K562 treated with DMSO at 1 percent for 24 hours (cell line): ENCODE measurements around the gene GPS2. TPM values are rescaled to one million over a fixed set of nuclear protein-coding genes. Genes with fewer than 3 reads are reported as not detected.

Experiments used
- total RNA-seq: library from RNA; unstranded; fragments of 300-600 nt; gene quantifications from 2 replicates; pipeline ENCODE4 v1.2.3, GENCODE V29; 2022; ENCODE audit warnings: low read depth; ENCODE audit not compliant: insufficient read depth

GPS2 gene, protein sequence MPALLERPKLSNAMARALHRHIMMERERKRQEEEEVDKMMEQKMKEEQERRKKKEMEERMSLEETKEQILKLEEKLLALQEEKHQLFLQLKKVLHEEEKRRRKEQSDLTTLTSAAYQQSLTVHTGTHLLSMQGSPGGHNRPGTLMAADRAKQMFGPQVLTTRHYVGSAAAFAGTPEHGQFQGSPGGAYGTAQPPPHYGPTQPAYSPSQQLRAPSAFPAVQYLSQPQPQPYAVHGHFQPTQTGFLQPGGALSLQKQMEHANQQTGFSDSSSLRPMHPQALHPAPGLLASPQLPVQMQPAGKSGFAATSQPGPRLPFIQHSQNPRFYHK
- 64.3 and 71.2 TPM in 2 replicates for total RNA-seq

GRCh38 chr17:7314719-7315569, at the start of gene GPS2:
TSS of gene GPS2 (minus strand) at chr17:7315360. CDS start at chr17:7315052, 308 bp downstream.

DNA sequence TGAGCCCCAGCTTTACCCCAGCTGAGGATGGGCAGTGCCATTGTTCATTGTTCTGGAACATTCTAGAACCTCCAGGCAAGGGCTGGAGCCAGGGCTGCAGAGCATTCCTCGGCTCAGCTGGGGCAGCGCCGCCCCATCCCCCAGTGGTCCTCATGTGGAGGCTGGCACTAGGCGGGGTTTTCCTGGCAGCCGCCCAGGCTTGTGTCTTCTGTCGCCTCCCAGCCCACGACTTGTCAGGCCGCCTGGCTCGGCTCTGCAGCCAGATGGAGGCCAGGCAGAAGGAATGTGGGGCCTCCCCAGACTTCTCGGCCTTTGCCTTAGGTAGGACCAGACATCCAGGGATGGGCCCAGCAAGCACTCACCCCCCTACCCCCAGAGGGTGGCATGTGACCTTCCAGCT, 39.9 kb upstream of the GPS2 start, which contains the start of gene TMEM95:
Gene TMEM95, plus strand, starts transcription at position 104 of the 400 bp plus-strand sequence. Its CDS starts 49 bp downstream, at position 153.

GRCh38 chr17:7351665-7352502, 36.7 kb upstream of the GPS2 start, which contains the start of gene KCTD11:
TSS of gene KCTD11 (plus strand) at chr17:7352162.

GRCh38 chr17:7336240-7337175, 21.3 kb upstream of the GPS2 start, which contains the start of gene ACAP1:
TSS of gene ACAP1 (plus strand) at chr17:7336529. CDS start at chr17:7336735, 206 bp downstream.

GRCh38 chr17:7328840-7329373, 13.7 kb upstream of the GPS2 start, which contains the start of gene NEURL4:
TSS of gene NEURL4 (minus strand) at chr17:7329335. CDS start at chr17:7329312, 23 bp downstream.

GRCh38 chr17:7306911-7307685, 8.1 kb downstream of the GPS2 start, which contains the start of gene EIF5A:
TSS of gene EIF5A (plus strand) at chr17:7307628. CDS start at chr17:7309636, 2,008 bp downstream.

DNA sequence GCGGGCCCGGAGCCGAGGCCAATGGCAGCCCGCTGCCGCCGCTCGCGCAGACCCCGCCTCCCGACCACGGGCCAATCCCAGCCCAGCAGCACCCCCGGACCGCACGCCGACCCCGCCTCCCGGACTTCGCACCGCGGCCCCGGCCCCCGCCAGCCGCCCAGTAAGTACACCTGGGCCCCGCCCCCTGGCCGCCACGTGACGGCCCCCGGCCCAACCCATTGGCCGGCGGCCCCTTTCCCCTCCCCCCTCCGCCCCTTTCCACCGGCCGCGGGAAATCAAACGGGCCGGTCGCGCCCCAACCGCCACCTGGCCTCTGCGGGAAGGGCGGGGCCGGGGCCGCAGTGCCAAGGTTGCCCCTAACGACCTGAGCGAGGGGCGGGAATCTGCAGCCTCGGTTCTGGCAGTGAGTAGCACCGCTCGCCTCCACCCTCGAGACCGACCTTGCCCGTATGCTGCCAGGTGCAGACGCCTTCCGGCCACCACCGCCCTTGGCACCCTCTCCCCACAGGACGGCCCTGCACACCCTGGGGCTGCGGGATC, 20.5 kb downstream of the GPS2 start, which contains the start of gene YBX2:
Gene YBX2, minus strand, starts transcription at position 26 of the 540 bp plus-strand sequence. CDS start 139 bp downstream, outside the sequence.

DNA sequence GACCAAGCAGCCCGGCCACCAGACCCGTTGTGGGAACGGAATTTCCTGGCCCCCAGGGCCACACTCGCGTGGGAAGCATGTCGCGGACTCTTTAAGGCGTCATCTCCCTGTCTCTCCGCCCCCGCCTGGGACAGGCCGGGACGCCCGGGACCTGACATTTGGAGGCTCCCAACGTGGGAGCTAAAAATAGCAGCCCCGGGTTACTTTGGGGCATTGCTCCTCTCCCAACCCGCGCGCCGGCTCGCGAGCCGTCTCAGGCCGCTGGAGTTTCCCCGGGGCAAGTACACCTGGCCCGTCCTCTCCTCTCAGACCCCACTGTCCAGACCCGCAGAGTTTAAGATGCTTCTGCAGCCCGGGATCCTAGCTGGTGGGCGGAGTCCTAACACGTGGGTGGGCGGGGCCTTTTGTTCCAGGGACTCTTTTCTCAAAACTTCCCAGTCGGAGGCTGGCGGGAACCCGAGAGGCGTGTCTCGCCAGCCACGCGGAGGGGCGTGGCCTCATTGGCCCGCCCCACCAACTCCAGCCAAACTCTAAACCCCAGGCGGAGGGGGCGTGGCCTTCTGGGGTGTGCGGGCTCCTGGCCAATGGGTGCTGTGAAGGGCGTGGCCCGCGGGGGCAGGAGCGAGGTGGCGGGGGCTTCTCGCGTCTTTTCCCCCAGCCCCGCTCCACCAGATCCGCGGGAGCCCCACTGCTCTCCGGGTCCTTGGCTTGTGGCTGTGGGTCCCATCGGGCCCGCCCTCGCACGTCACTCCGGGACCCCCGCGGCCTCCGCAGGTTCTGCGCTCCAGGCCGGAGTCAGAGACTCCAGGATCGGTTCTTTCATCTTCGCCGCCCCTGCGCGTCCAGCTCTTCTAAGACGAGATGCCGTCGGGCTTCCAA, 33.8 kb downstream of the GPS2 start, which contains the start of gene SLC2A4:
Gene SLC2A4, plus strand, starts transcription at position 645 of the 879 bp plus-strand sequence. Its CDS starts 217 bp downstream, at position 862.

Other genes starting within 250 kb of the GPS2 start
- gene CLEC10A, start 235.1 kb downstream of the GPS2 start, total RNA-seq, result not detected in 2 replicates
- not detected in 2 replicates for gene ASGR2, start 200.5 kb downstream of the GPS2 start, total RNA-seq
- 1.4 and 2.5 TPM in 2 replicates for gene ASGR1, start 136.0 kb downstream of the GPS2 start, total RNA-seq
- 3.2 and 3.6 TPM in 2 replicates for gene DLG4, start 95.5 kb downstream of the GPS2 start, total RNA-seq
- 252 and 266 TPM in 2 replicates for gene ACADVL, start 95.4 kb downstream of the GPS2 start, total RNA-seq
- 55.4 and 59.5 TPM in 2 replicates for gene DVL2, start 80.8 kb downstream of the GPS2 start, total RNA-seq
- 26.9 and 30.4 TPM in 2 replicates for gene PHF23, start 75.9 kb downstream of the GPS2 start, total RNA-seq
- 267 and 288 TPM in 2 replicates for gene GABARAP, start 72.9 kb downstream of the GPS2 start, total RNA-seq
- 70.4 and 74.9 TPM in 2 replicates for gene CTDNEP1, start 63.6 kb downstream of the GPS2 start, total RNA-seq
- 54.3 and 56.3 TPM in 2 replicates for gene ELP5, start 63.1 kb downstream of the GPS2 start, total RNA-seq
- 19.6 and 20.2 TPM in 2 replicates for gene CLDN7, start 52.9 kb downstream of the GPS2 start, total RNA-seq
- 0.39 and 0.63 TPM in 2 replicates for gene SLC2A4, start 33.6 kb downstream of the GPS2 start, total RNA-seq
- gene YBX2, start 20.7 kb downstream of the GPS2 start, total RNA-seq, result not detected in 2 replicates
- 333 and 343 TPM in 2 replicates for gene EIF5A, start 7.7 kb downstream of the GPS2 start, total RNA-seq
- gene NEURL4, start 14.0 kb upstream of the GPS2 start, total RNA-seq, result 15.7 and 18.8 TPM in 2 replicates
- gene ACAP1, start 21.2 kb upstream of the GPS2 start, total RNA-seq, result 2.6 and 6.1 TPM in 2 replicates
- gene KCTD11, start 36.8 kb upstream of the GPS2 start, total RNA-seq, result 7.3 and 8.6 TPM in 2 replicates
- gene TMEM95, start 39.8 kb upstream of the GPS2 start, total RNA-seq, result not detected in 2 replicates
- 7.3 and 8.8 TPM in 2 replicates for gene TNK1, start 65.7 kb upstream of the GPS2 start, total RNA-seq
- gene PLSCR3, start 79.2 kb upstream of the GPS2 start, total RNA-seq, result 11.9 and 13.9 TPM in 2 replicates
- gene TMEM256, start 88.7 kb upstream of the GPS2 start, total RNA-seq, result 67.8 and 69.3 TPM in 2 replicates
- gene NLGN2, start 92.5 kb upstream of the GPS2 start, total RNA-seq, result 14.2 and 14.9 TPM in 2 replicates
- gene SPEM1, start 105.0 kb upstream of the GPS2 start, total RNA-seq, result not detected in 2 replicates
- not detected in 2 replicates for gene SPEM2, start 110.3 kb upstream of the GPS2 start, total RNA-seq
- gene SPEM3, start 113.5 kb upstream of the GPS2 start, total RNA-seq, result not detected in 2 replicates
- gene TMEM102, start 120.1 kb upstream of the GPS2 start, total RNA-seq, result 14.7 and 16.9 TPM in 2 replicates
- 6.3 and 7.5 TPM in 2 replicates for gene FGF11, start 124.2 kb upstream of the GPS2 start, total RNA-seq
- gene CHRNB1, start 129.7 kb upstream of the GPS2 start, total RNA-seq, result 12.6 and 14.0 TPM in 2 replicates
- 5.5 and 5.6 TPM in 2 replicates for gene ZBTB4, start 164.3 kb upstream of the GPS2 start, total RNA-seq
- not detected in 2 replicates for gene SLC35G6, start 166.1 kb upstream of the GPS2 start, total RNA-seq
- 81.8 and 97.0 TPM in 2 replicates for gene POLR2A, start 169.0 kb upstream of the GPS2 start, total RNA-seq
- gene TNFSF12, start 233.7 kb upstream of the GPS2 start, total RNA-seq, result 0.58 and 1.4 TPM in 2 replicates
- gene TNFSF13, start 243.4 kb upstream of the GPS2 start, total RNA-seq, result 1.5 and 2.0 TPM in 2 replicates
- gene SENP3, start 246.6 kb upstream of the GPS2 start, total RNA-seq, result 42.9 and 47.5 TPM in 2 replicates